Esophagus squamous epithelium (tissue), 5 donors: ENCODE results near the gene SLC22A3. TPM values are rescaled to one million over a fixed set of nuclear protein-coding genes. Genes with fewer than 3 reads are reported as not detected.

Source experiments
- DNase-seq: peaks from one replicate; lab custom pipeline; 2025; lab: John Stamatoyannopoulos, UW
- H3K27ac ChIP-seq, 4 donors: fragments of 200-600 bp; sonication (generic); one replicate each; pipeline ENCODE4 v1.5.1; 2016 to 2019; ENCODE audit warnings: mild to moderate bottlenecking in 1 of 4
- H3K27me3 ChIP-seq, 4 donors: fragments of 200-600 bp; sonication (generic); 1 replicate in 3 of 4; 2 replicates in 1 of 4; pipeline versions ENCODE4 v1.5.1 to v1.6.0; 2017 to 2021; ENCODE audit warnings: antibody characterized with exemption in 1 of 4
- H3K36me3 ChIP-seq, 3 donors: fragments of 200-600 bp; sonication (generic); one replicate each; pipeline ENCODE4 v1.5.1; 2016 to 2019
- H3K4me1 ChIP-seq, 3 donors: fragments of 200-600 bp; sonication (generic); one replicate each; pipeline ENCODE4 v1.5.1; 2017 to 2019
- H3K4me3 ChIP-seq, 4 donors: fragments of 200-600 bp; sonication (generic); 1 replicate in 3 of 4; 2 replicates in 1 of 4; pipeline ENCODE4 v1.5.1; 2016 to 2019; ENCODE audit warnings: mild to moderate bottlenecking in 2 of 4, moderate library complexity in 1 of 4
- H3K9me3 ChIP-seq, 3 donors: fragments of 200-600 bp; sonication (generic); one replicate each; pipeline ENCODE4 v1.5.1; 2016 to 2019
- POLR2A ChIP-seq, 4 donors: fragments of 450-650 bp; IDR thresholded peaks; one replicate each; pipeline ENCODE4 v1.6.1; 2017; ENCODE audit warnings: antibody characterized with exemption in 4 of 4, mild to moderate bottlenecking in 4 of 4, moderate library complexity in 3 of 4
- WGBS, 2 donors: methylation state at CpG; one replicate each; pipeline ENCODE4 v1.1.5; 2018; 5-methylcytosine and 5-hydroxymethylcytosine counted together
- intact Hi-C: fragments of 100-400 bp; cut with DNase I; formaldehyde crosslinking; loops from one replicate; pipeline ENCODE4 v1.15.0; 2022
- total RNA-seq, 4 donors: library from RNA; depleted of rRNA; stranded (reverse); fragments of >200 nt; gene quantifications; one replicate each; pipeline ENCODE4 v1.1.0, GENCODE V29; 2016
- TF ChIP-seq, protein P1 (sequence below), 6 experiments: fragments of 450-650 bp in 4 of 6; fragments of 200-600 bp in 2 of 6; sonication (generic) in 2 of 6; IDR thresholded peaks; one replicate each; pipeline ENCODE4 v1.5.1; 2016 to 2019; ENCODE audit warnings: antibody characterized with exemption in 6 of 6, mild to moderate bottlenecking in 4 of 6, moderate library complexity in 4 of 6
- donor health status: DM: yes; HTN: yes; CAD: no.

Gene SLC22A3
- total RNA-seq, 4 donors from 2014 or later = 5.5 to 14.2 (median 12.0) TPM

DNA sequence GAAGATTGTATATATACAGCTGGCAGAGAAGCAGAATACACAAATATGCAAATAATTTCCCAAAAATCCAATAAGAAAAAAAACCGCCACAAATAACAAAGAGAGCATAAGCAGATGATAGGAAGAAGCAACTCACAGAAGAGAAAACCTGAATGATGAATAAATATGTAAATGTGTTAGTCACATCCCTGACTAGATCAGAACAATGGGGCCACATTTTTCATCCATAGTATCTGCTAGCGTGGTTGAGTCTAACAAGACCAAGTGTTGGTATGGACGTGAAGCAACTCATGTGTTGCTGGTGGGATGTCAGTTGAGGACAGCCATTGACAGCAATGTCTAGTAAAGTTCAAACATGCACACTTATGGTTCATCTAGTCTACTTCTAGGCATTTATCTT, 3.9 kb upstream of the SLC22A3 start:
- 51 to 77% methylated on average over 3 of the region's 3 CpGs for WGBS, 2 donors
- H3K4me3 ChIP-seq = no peak overlapping the region
- peaks cover 0 to 18% (median under 1%) of the 10 kb centered on the region in 3 donors for H3K4me1 ChIP-seq
- no peaks in the 10 kb centered on the region for H3K36me3 ChIP-seq
- no peaks in the 10 kb centered on the region for H3K9me3 ChIP-seq
- intact Hi-C loops = loop anchor here (10.0 kb wide), 1 partner anchor 101 kb away; no protein-coding TSS in a partner anchor
- H3K27ac ChIP-seq = no peak overlapping the region
- TF ChIP-seq, protein P1, sequence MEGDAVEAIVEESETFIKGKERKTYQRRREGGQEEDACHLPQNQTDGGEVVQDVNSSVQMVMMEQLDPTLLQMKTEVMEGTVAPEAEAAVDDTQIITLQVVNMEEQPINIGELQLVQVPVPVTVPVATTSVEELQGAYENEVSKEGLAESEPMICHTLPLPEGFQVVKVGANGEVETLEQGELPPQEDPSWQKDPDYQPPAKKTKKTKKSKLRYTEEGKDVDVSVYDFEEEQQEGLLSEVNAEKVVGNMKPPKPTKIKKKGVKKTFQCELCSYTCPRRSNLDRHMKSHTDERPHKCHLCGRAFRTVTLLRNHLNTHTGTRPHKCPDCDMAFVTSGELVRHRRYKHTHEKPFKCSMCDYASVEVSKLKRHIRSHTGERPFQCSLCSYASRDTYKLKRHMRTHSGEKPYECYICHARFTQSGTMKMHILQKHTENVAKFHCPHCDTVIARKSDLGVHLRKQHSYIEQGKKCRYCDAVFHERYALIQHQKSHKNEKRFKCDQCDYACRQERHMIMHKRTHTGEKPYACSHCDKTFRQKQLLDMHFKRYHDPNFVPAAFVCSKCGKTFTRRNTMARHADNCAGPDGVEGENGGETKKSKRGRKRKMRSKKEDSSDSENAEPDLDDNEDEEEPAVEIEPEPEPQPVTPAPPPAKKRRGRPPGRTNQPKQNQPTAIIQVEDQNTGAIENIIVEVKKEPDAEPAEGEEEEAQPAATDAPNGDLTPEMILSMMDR (IDR thresholded peaks at IDR 0.05) = no peak
- no peak for TF ChIP-seq POLR2A (IDR thresholded peaks at IDR 0.05)
- H3K27me3 ChIP-seq = peaks cover 0 to 26% (median 0%) of the 10 kb centered on the region in 4 donors
- no peak for DNase-seq

GRCh38 chr6:160347259-160348222, 637 bp upstream of the SLC22A3 start:
- no peaks in the 10 kb centered on the region for H3K36me3 ChIP-seq
- H3K4me3 ChIP-seq = peak overlapping the region; percentile 72 to 88 (median 78)
- H3K27ac ChIP-seq = peak overlapping the region; percentile 83 to 87 (median 85)
- no peaks in the 10 kb centered on the region for H3K9me3 ChIP-seq
- no peak for DNase-seq
- TF ChIP-seq, protein P1 (IDR thresholded peaks at IDR 0.05) = no peak
- no peak for TF ChIP-seq POLR2A (IDR thresholded peaks at IDR 0.05)
- 89 to 95% methylated on average over 16 to 18 of the region's 74 CpGs for WGBS, 2 donors
- H3K4me1 ChIP-seq = peaks cover 0 to 32% (median 3%) of the 10 kb centered on the region in 3 donors
- intact Hi-C loops = loop anchor here (10.0 kb wide), 1 partner anchor 97 kb away; no protein-coding TSS in a partner anchor
- H3K27me3 ChIP-seq = peaks cover 0 to 32% (median 0%) of the 10 kb centered on the region in 4 donors

- Histone ChIP-seq H3K9me3 (no peaks in the 10 kb centered on the region), H3K27me3 (peaks cover 0 to 32% (median 0%) of the 10 kb centered on the region in 4 donors), H3K27ac (peak overlapping the region; percentile 83 to 87 (median 85)), H3K36me3 (no peaks in the 10 kb centered on the region), H3K4me3 (peak overlapping the region; percentile 72 to 88 (median 78)), H3K4me1 (peaks cover 0 to 33% (median 3%) of the 10 kb centered on the region in 3 donors)
- TF ChIP-seq POLR2A (IDR thresholded peaks at IDR 0.05) = no peak
- TF ChIP-seq, protein P1 (IDR thresholded peaks at IDR 0.05) = no peak
- DNase-seq = no peak
- intact Hi-C loops = loop anchor here (10.0 kb wide), 1 partner anchor 96 kb away; no protein-coding TSS in a partner anchor
- 8 to 9% methylated on average over 5 to 23 of the region's 23 CpGs for WGBS, 2 donors
Observed at GRCh38 chr6:160349020-160349441, 853 bp downstream of the SLC22A3 start.

DNA sequence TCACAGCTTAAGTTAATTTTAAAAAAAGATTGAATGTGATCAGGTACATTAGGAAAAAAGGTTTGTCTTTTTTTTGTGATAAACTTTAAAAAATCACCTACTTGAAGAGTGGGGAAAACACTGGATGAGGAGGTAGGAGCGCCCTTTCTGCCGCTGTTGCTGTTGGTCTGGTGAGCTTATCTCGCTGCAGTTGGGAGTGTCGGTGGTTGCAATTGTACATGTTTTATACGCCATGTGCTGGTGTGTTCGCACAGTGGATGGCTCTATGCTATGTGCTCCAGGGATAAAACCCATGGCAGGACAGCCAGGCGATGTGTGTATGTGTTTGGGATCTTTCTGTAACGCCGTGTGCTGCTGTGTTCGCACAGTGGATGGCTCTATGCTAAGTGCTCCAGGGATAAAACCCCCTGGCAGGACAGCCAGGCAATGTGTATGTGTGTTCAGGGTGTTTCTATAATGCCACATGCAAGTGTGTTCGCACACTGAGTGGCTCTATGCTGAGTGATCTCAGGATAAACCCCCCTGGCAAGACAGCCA, 1.7 kb downstream of the SLC22A3 start:
- intact Hi-C loops = loop anchor here (10.0 kb wide), 1 partner anchor 95 kb away; no protein-coding TSS in a partner anchor
- Histone ChIP-seq H3K4me1 (peaks cover 3 to 42% (median 4%) of the 10 kb centered on the region in 3 donors), H3K27me3 (peaks cover 0 to 32% (median 0%) of the 10 kb centered on the region in 4 donors), H3K36me3 (no peaks in the 10 kb centered on the region), H3K27ac (peak overlapping the region in 2 of 4 donors; percentile 12 to 85), H3K9me3 (no peaks in the 10 kb centered on the region), H3K4me3 (peak overlapping the region; percentile 72 to 88 (median 78))
- TF ChIP-seq POLR2A (IDR thresholded peaks at IDR 0.05) = no peak
- TF ChIP-seq, protein P1 (IDR thresholded peaks at IDR 0.05) = no peak
- WGBS, 2 donors = 82 to 87% methylated on average over 11 of the region's 11 CpGs
- DNase-seq = no peak
